SK-N-SH (cell line): ENCODE data around the gene SLC46A1. TPM values are rescaled to one million over a fixed set of nuclear protein-coding genes. Genes with fewer than 3 reads are reported as not detected.

Source experiments
- CTCF ChIA-PET: fragments of 300-600, 350-600 bp; formaldehyde crosslinking; extraction: SDS; loops from one replicate; lab custom pipeline; 2021; lab: Yijun Ruan, JAX
- POLR2A ChIA-PET: fragments of 350-600 bp; sonication (Branson Sonifier 250); formaldehyde crosslinking; extraction: SDS; loops from one replicate; lab custom pipeline; 2020; ENCODE audit warnings: antibody characterized with exemption, inconsistent platforms; lab: Yijun Ruan, JAX
- DNase-seq: peaks from one replicate; pipeline ENCODE4 v3.0.0; 2012
- H2AFZ ChIP-seq: fragments of 200-600 bp; sonication (generic); 2 replicates; pipeline ENCODE4 v1.8.1; 2016; ENCODE audit warnings: antibody characterized with exemption, mild to moderate bottlenecking, low read depth
- H3F3A ChIP-seq: fragments of 200-600 bp; sonication (generic); replicated peaks from 2 replicates; pipeline ENCODE3; 2016; ENCODE audit warnings: antibody characterized with exemption, mild to moderate bottlenecking; ENCODE audit not compliant: insufficient read depth
- H3K27ac ChIP-seq, 2 experiments: fragments of 200-500 bp in 1 of 2; fragments of 200-600 bp in 1 of 2; sonication (Bioruptor generic) in 1 of 2; sonication (generic), shearing (Covaris generic) in 1 of 2; 2 replicates each; pipeline versions ENCODE4 v1.5.1 to v1.6.1; 2014 to 2016; ENCODE audit warnings: low read depth in 2 of 2, inconsistent platforms in 1 of 2, low read length in 1 of 2, mild to moderate bottlenecking in 1 of 2, mixed read lengths in 1 of 2
- H3K27me3 ChIP-seq: fragments of 200-600 bp; sonication (generic), shearing (Covaris generic); 2 replicates; pipeline ENCODE4 v1.6.1; 2016; ENCODE audit warnings: mixed run types; ENCODE audit not compliant: insufficient read depth
- H3K36me3 ChIP-seq, 2 experiments: fragments of 200-500 bp in 1 of 2; fragments of 200-600 bp in 1 of 2; sonication (Bioruptor generic) in 1 of 2; sonication (generic) in 1 of 2; replicated peaks in 1 of 2; 2 replicates each; pipeline versions ENCODE3 to v1.5.1; 2014 to 2016; ENCODE audit warnings: low read length in 1 of 2, mild to moderate bottlenecking in 1 of 2; ENCODE audit not compliant: insufficient read depth in 2 of 2, control insufficient read depth in 1 of 2
- H3K4me1 ChIP-seq, 2 experiments: fragments of 200-500 bp in 1 of 2; fragments of 200-600 bp in 1 of 2; sonication (Bioruptor generic) in 1 of 2; sonication (generic), shearing (Covaris generic) in 1 of 2; 2 replicates each; pipeline versions ENCODE4 v1.5.1 to v1.6.1; 2014 to 2016; ENCODE audit warnings: low read depth in 1 of 2, low read length in 1 of 2, mixed run types in 1 of 2; ENCODE audit not compliant: insufficient read depth in 2 of 2, control insufficient read depth in 1 of 2
- H3K4me2 ChIP-seq: fragments of 200-600 bp; sonication (generic), shearing (Covaris generic); 2 replicates; pipeline ENCODE4 v1.6.1; 2017; ENCODE audit warnings: mixed run types
- H3K4me3 ChIP-seq, 2 experiments: fragments of 200-500 bp in 1 of 2; fragments of 200-600 bp in 1 of 2; sonication (Bioruptor generic) in 1 of 2; sonication (generic), shearing (Covaris generic) in 1 of 2; 2 replicates each; pipeline versions ENCODE4 v1.5.1 to v1.8.1; 2014 to 2016; ENCODE audit warnings: low read depth in 2 of 2, inconsistent platforms in 1 of 2, low read length in 1 of 2, mild to moderate bottlenecking in 1 of 2, mixed read lengths in 1 of 2, moderate library complexity in 1 of 2
- H3K79me2 ChIP-seq: fragments of 200-600 bp; sonication (generic); 2 replicates; pipeline ENCODE4 v1.8.1; 2017; ENCODE audit warnings: mild to moderate bottlenecking; ENCODE audit not compliant: insufficient read depth
- H3K9ac ChIP-seq: fragments of 200-600 bp; sonication (generic); 2 replicates; pipeline ENCODE4 v1.6.1; 2017; ENCODE audit warnings: mixed run types
- H3K9me2 ChIP-seq: fragments of 200-600 bp; sonication (generic); 2 replicates; pipeline ENCODE4 v1.6.1; 2017; ENCODE audit warnings: mixed run types
- H3K9me3 ChIP-seq: fragments of 200-600 bp; sonication (generic); 2 replicates; pipeline ENCODE4 v1.6.1; 2017; ENCODE audit warnings: mixed run types, mild to moderate bottlenecking, moderate library complexity
- H4K20me1 ChIP-seq: fragments of 200-600 bp; sonication (generic); 2 replicates; pipeline ENCODE4 v1.6.1; 2017; ENCODE audit warnings: mild to moderate bottlenecking, mixed run types; ENCODE audit not compliant: insufficient read depth
- CHD2 ChIP-seq: fragments of 150-350 bp; IDR thresholded peaks from 2 replicates; pipeline ENCODE4 v1.6.1; 2018; ENCODE audit warnings: low read length; ENCODE audit not compliant: partially characterized antibody
- FOXJ3 ChIP-seq: sonication (generic); formaldehyde crosslinking; IDR thresholded peaks from 2 replicates; pipeline ENCODE4 v1.5.1; 2020; ENCODE audit warnings: mild to moderate bottlenecking, missing genetic modification reagents
- MXI1 ChIP-seq: IDR thresholded peaks from 2 replicates; pipeline ENCODE4 v1.6.1; 2012; ENCODE audit warnings: mild to moderate bottlenecking, low read depth, low read length, improper control_type of control experiment
- RAD21 ChIP-seq: IDR thresholded peaks from 2 replicates; pipeline ENCODE4 v1.6.1; 2012; ENCODE audit warnings: mild to moderate bottlenecking, low read length
- RCOR1 ChIP-seq: fragments of 150-350 bp; IDR thresholded peaks from 2 replicates; pipeline ENCODE4 v1.6.1; 2017; ENCODE audit warnings: antibody characterized with exemption, low read length
- RXRA ChIP-seq: IDR thresholded peaks from 2 replicates; pipeline ENCODE4 v1.4.0; 2012; ENCODE audit warnings: low read depth, mild to moderate bottlenecking, borderline replicate concordance
- SMC3 ChIP-seq: IDR thresholded peaks from 2 replicates; pipeline ENCODE4 v1.6.1; 2012; ENCODE audit warnings: low read depth, low read length, improper control_type of control experiment
- YY1 ChIP-seq: IDR thresholded peaks from 2 replicates; pipeline ENCODE4 v1.4.0; 2012; ENCODE audit warnings: low read depth, mild to moderate bottlenecking
- WGBS: methylation state at CpG from one replicate; pipeline ENCODE4 v1.1.6; 2017; ENCODE audit warnings: low lambda C conversion rate; 5-methylcytosine and 5-hydroxymethylcytosine counted together
- polyA plus RNA-seq, 3 experiments: library from polyadenylated mRNA; depleted of rRNA; stranded (reverse); fragments of >200 nt; gene quantifications; 2 replicates each; pipeline ENCODE4 v1.2.3, GENCODE V29; 2012
- TF ChIP-seq, protein P1 (sequence below): fragments of 150-350 bp; IDR thresholded peaks from 2 replicates; pipeline ENCODE4 v1.6.1; 2017; ENCODE audit warnings: antibody characterized with exemption, low read length, low read depth, borderline replicate concordance
- TF ChIP-seq, protein P2 (sequence below): fragments of 200-600 bp; sonication (generic); IDR thresholded peaks from 2 replicates; pipeline ENCODE4 v1.6.1; 2017; ENCODE audit warnings: antibody characterized with exemption, mild to moderate bottlenecking, moderate library complexity

SLC46A1 gene
- polyA plus RNA-seq, 1 of the 3 experiments (the other 2 are of a cell fraction) = 4.3 TPM

- no peak overlapping the region for H3K9ac ChIP-seq
- no peaks in the 10 kb centered on the region; the same call in 1 of the 2 replicates for H3K27me3 ChIP-seq
- H3F3A ChIP-seq = no peaks in the 10 kb centered on the region
- H3K36me3 ChIP-seq = no peaks in the 10 kb centered on the region
- H3K9me3 ChIP-seq = no peaks in the 10 kb centered on the region
- no peaks in the 10 kb centered on the region for H4K20me1 ChIP-seq
- no peak overlapping the region for H3K4me3 ChIP-seq
- no peaks in the 10 kb centered on the region for H3K79me2 ChIP-seq
- DNase-seq = no peak
- WGBS = 51% methylated on average over 7 of the region's 7 CpGs
- no peak for TF ChIP-seq YY1
- TF ChIP-seq CHD2 = no peak
- TF ChIP-seq, protein P1, sequence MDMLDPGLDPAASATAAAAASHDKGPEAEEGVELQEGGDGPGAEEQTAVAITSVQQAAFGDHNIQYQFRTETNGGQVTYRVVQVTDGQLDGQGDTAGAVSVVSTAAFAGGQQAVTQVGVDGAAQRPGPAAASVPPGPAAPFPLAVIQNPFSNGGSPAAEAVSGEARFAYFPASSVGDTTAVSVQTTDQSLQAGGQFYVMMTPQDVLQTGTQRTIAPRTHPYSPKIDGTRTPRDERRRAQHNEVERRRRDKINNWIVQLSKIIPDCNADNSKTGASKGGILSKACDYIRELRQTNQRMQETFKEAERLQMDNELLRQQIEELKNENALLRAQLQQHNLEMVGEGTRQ = no peak
- TF ChIP-seq MXI1 = no peak
- no peak for TF ChIP-seq FOXJ3 (CRISPR knock-in tag)
- TF ChIP-seq RXRA = no peak
- TF ChIP-seq, all 33 proteins: peak for 0
- ChIA-PET CTCF (no interaction called here), POLR2A (no interaction called here)
- Histone ChIP-seq H3K9me2 (no peaks in the 10 kb centered on the region), H3K4me2 (no peak overlapping the region), H3K4me1 (no peaks in the 10 kb centered on the region), H3K27ac (no peak overlapping the region), H2AFZ (no peak overlapping the region)
These were observed 15.8 kb upstream of the SLC46A1 start for GRCh38 chr17:28421787-28422305.

DNA sequence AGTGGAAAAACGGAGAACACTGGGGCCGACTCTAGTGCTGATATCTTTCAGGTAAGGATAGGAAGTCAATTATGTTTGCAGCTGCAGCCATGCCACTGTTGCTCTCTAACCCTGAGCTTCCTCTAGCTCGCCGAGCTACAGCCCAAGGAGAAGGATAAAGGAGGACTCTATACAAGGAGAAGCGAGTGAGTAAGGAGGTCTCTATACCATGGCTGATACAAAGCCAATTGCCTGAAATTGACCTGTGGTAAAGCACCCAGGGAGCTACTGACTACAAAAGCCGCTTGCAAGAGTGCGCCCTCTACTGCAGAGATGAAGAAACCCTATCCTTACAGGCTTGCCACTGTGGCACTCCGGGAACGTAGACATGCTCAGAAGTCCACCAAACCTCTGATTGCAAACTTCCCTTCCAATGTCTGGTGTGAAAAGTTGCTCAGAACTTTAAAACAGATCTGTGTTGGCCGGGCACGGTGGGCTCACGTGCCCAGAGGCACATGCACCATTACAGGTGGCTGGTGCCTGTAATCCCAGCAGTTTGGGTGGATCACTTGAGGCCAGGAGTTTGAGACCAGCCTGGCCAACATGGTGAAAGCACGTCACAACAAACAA, 10.8 kb upstream of the SLC46A1 start:
- Histone ChIP-seq H3K9me3 (no peaks in the 10 kb centered on the region), H4K20me1 (no peaks in the 10 kb centered on the region), H3K4me3 (no peak overlapping the region), H3K4me1 (no peaks in the 10 kb centered on the region), H3K9me2 (no peaks in the 10 kb centered on the region), H2AFZ (no peak overlapping the region), H3K27ac (no peak overlapping the region), H3K79me2 (no peaks in the 10 kb centered on the region), H3K9ac (no peak overlapping the region), H3K27me3 (peaks cover 13% of the 10 kb centered on the region; the same call in 1 of the 2 replicates), H3K4me2 (no peak overlapping the region), H3K36me3 (no peaks in the 10 kb centered on the region), H3F3A (no peaks in the 10 kb centered on the region)
- 34% methylated on average over 13 of the region's 13 CpGs for WGBS
- TF ChIP-seq RCOR1 (no peak), SMC3 (peak; percentile 43), RAD21 (peak; percentile 63)
- TF ChIP-seq, protein P2, sequence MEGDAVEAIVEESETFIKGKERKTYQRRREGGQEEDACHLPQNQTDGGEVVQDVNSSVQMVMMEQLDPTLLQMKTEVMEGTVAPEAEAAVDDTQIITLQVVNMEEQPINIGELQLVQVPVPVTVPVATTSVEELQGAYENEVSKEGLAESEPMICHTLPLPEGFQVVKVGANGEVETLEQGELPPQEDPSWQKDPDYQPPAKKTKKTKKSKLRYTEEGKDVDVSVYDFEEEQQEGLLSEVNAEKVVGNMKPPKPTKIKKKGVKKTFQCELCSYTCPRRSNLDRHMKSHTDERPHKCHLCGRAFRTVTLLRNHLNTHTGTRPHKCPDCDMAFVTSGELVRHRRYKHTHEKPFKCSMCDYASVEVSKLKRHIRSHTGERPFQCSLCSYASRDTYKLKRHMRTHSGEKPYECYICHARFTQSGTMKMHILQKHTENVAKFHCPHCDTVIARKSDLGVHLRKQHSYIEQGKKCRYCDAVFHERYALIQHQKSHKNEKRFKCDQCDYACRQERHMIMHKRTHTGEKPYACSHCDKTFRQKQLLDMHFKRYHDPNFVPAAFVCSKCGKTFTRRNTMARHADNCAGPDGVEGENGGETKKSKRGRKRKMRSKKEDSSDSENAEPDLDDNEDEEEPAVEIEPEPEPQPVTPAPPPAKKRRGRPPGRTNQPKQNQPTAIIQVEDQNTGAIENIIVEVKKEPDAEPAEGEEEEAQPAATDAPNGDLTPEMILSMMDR = peak; percentile 70
- TF ChIP-seq, protein P1 = no peak
- CTCF ChIA-PET = interaction anchor here (0.6 to 2.1 kb wide), 24 partner anchors 10 to 485 kb away, joined by 3 to 23 read pairs (median 4); partner anchors contain the start of genes POLDIP2, SARM1, SLC46A1 and TMEM97
- DNase-seq = peak; percentile 56
- POLR2A ChIA-PET = interaction anchor here (1.2 to 1.5 kb wide), 2 partner anchors 16 to 71 kb away, joined by 3 to 5 read pairs; no protein-coding TSS in a partner anchor
